ENCODE results near the gene CRYBA1. TPM values are rescaled to one million over a fixed set of nuclear protein-coding genes. Genes with fewer than 3 reads are reported as not detected.
"Not testable (repeated sequence)": the region's sequence is repeated elsewhere in the genome, so short reads cannot be mapped to it uniquely, and the experiment has no call there.

The CRYBA1 gene
- total RNA-seq, 1 donor from 2014 or later = not detected

GRCh38 chr17:29216181-29216580 lies 30.5 kb upstream of the CRYBA1 start:
- peaks cover 1% of the 10 kb centered on the region for H3K27me3 Mint-ChIP-seq (ENCODE audit: insufficient read depth)
- H3K9me3 Mint-ChIP-seq = no peaks in the 10 kb centered on the region
- H3K27ac Mint-ChIP-seq = no peak overlapping the region
- peaks cover 9% of the 10 kb centered on the region for H3K4me1 Mint-ChIP-seq (ENCODE audit: low read depth)
- intact Hi-C loops (cut with micrococcal nuclease) = no loop called here
- H3K36me3 Mint-ChIP-seq (ENCODE audit: low read depth) = no peaks in the 10 kb centered on the region
- no peak overlapping the region for H3K4me3 Mint-ChIP-seq
- no peak for DNase-seq (ENCODE audit: low spot score)

DNA sequence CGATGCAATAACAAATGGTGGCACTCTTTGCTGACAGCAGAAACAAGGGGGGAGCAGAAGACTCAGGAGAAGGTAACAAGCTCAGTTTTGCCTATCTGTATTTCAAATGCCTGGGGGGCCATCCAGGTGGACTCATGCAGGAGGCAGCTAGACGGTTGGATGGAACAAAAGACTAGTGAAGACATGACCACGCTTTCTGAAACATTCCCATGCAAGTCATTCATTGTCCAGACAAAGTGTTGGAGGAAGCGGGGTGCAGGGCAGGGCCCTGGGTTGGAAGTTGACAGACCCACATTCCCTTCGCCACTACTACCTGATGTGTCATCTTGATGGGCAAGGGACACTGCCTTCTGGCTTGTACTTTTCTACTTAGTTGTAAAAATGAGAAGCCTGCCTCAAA lies 29.8 kb upstream of the CRYBA1 start:
- H3K4me3 Mint-ChIP-seq = no peak overlapping the region
- DNase-seq (ENCODE audit: low spot score) = no peak
- H3K27me3 Mint-ChIP-seq (ENCODE audit: insufficient read depth) = peaks cover 4% of the 10 kb centered on the region
- intact Hi-C loops (cut with micrococcal nuclease) = no loop called here
- H3K9me3 Mint-ChIP-seq = no peaks in the 10 kb centered on the region
- peaks cover 9% of the 10 kb centered on the region for H3K4me1 Mint-ChIP-seq (ENCODE audit: low read depth)
- H3K36me3 Mint-ChIP-seq (ENCODE audit: low read depth) = no peaks in the 10 kb centered on the region
- no peak overlapping the region for H3K27ac Mint-ChIP-seq

DNA sequence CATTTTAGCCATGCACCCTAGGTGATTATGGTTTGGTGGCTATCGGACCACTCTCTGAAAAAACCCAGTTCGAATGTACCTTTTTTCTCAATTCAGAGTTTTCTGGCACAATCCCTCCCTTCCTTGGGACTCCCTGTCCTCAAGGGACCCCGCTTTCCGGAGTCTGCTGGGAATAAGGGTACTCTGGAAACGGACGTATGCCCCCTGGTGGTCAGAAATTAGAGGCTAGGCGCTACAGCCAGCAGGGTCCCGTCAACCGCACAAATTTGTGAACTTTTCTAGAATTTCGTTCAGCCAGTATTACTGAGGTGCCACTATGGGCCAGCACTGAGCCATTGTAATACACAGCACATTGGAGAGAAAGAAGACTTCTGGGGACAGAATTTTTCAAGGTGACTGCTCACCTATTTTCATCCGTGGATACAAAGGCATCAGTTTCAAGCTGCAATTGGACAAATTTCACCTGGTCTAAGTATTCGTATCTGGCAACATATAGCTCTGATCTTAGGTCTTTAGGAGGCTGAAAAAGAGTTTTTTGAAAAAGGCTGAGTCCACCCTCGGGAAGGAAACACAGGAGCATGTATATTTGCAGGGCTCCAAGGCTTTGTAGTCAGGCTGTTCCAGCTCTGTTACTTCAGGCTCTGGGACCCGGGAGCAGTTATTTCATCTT lies 27.1 kb upstream of the CRYBA1 start:
- Mint-ChIP-seq H3K4me1 (ENCODE audit: low read depth) (peaks cover 9% of the 10 kb centered on the region), H3K27ac (no peak overlapping the region), H3K36me3 (ENCODE audit: low read depth) (no peaks in the 10 kb centered on the region), H3K27me3 (ENCODE audit: insufficient read depth) (peaks cover 4% of the 10 kb centered on the region), H3K9me3 (no peaks in the 10 kb centered on the region), H3K4me3 (no peak overlapping the region)
- intact Hi-C loops (cut with micrococcal nuclease) = loop anchor here (1.0 to 2.0 kb wide), 3 partner anchors 39 to 95 kb away; partner anchors contain the start of gene MYO18A
- peak; percentile 55 for DNase-seq (ENCODE audit: low spot score)

DNA sequence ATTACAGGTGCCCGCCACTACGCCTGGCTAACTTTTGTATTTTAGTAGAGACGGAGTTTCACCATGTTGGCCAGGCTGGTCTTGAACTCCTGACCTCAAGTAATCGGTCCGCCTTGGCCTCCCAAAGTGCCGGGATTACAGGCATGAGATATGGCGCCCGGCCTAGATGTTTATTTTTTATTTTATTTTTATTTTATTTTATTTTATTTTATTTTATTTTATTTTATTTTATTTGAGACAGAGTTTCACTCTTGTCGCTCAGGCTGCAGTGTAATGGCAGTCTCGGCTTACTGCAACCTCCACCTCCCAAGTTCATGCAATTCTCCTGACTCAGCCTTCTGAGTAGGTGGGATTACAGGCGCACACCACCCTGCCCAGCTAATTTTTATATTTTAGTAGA lies 25.3 kb upstream of the CRYBA1 start:
- H3K4me1 Mint-ChIP-seq (ENCODE audit: low read depth) = not testable (repeated sequence)

GRCh38 chr17:29225396-29225795 lies 21.3 kb upstream of the CRYBA1 start:
- no peak for DNase-seq (ENCODE audit: low spot score)
- H3K27ac Mint-ChIP-seq = no peak overlapping the region
- H3K36me3 Mint-ChIP-seq (ENCODE audit: low read depth) = no peaks in the 10 kb centered on the region
- intact Hi-C loops (cut with micrococcal nuclease) = no loop called here
- H3K27me3 Mint-ChIP-seq (ENCODE audit: insufficient read depth) = peaks cover 4% of the 10 kb centered on the region
- no peaks in the 10 kb centered on the region for H3K9me3 Mint-ChIP-seq
- no peaks in the 10 kb centered on the region for H3K4me1 Mint-ChIP-seq (ENCODE audit: low read depth)
- no peak overlapping the region for H3K4me3 Mint-ChIP-seq

More for the DNA sequence above, 25.3 kb upstream of the CRYBA1 start:
- H3K36me3 Mint-ChIP-seq (ENCODE audit: low read depth); H3K27me3 Mint-ChIP-seq (ENCODE audit: insufficient read depth); H3K9me3 Mint-ChIP-seq; H3K4me3 Mint-ChIP-seq; DNase-seq (ENCODE audit: low spot score); H3K27ac Mint-ChIP-seq; intact Hi-C loops (cut with micrococcal nuclease): not testable (repeated sequence)

- Mint-ChIP-seq H3K27ac (no peak overlapping the region), H3K27me3 (ENCODE audit: insufficient read depth) (peaks cover 6% of the 10 kb centered on the region), H3K4me3 (no peak overlapping the region), H3K36me3 (ENCODE audit: low read depth) (no peaks in the 10 kb centered on the region), H3K4me1 (ENCODE audit: low read depth) (no peaks in the 10 kb centered on the region), H3K9me3 (no peaks in the 10 kb centered on the region)
- no peak for DNase-seq (ENCODE audit: low spot score)
- intact Hi-C loops (cut with micrococcal nuclease) = no loop called here
These were observed 13.4 kb upstream of the CRYBA1 start for GRCh38 chr17:29233301-29233700.

GRCh38 chr17:29234972-29235371 lies 11.7 kb upstream of the CRYBA1 start:
- H3K36me3 Mint-ChIP-seq (ENCODE audit: low read depth); H3K4me3 Mint-ChIP-seq; intact Hi-C loops (cut with micrococcal nuclease); H3K4me1 Mint-ChIP-seq (ENCODE audit: low read depth); H3K27me3 Mint-ChIP-seq (ENCODE audit: insufficient read depth); DNase-seq (ENCODE audit: low spot score); H3K9me3 Mint-ChIP-seq; H3K27ac Mint-ChIP-seq: not testable (repeated sequence)

DNA sequence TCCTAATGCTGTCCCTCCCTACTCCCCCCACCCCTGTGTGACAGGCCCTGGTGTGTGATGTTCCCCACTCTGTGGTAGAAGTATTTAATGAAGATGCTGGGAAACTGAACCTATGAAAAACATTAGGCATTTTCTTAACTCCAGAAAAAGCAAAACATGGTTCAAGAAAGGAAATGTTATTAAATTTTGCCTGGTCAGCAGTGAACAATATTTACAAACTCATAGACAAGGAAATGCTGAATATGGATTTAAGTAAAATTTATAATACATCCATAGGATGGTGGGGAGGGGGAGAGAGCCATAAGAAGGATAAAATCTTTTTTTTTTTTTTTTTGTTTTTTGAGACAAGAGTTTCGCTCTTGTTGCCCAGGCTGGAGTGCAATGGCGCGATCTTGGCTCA lies 10.8 kb upstream of the CRYBA1 start:
- peaks cover 6% of the 10 kb centered on the region for H3K4me1 Mint-ChIP-seq (ENCODE audit: low read depth)
- peaks cover 4% of the 10 kb centered on the region for H3K27me3 Mint-ChIP-seq (ENCODE audit: insufficient read depth)
- no peaks in the 10 kb centered on the region for H3K36me3 Mint-ChIP-seq (ENCODE audit: low read depth)
- intact Hi-C loops (cut with micrococcal nuclease) = no loop called here
- DNase-seq (ENCODE audit: low spot score) = no peak
- H3K9me3 Mint-ChIP-seq = no peaks in the 10 kb centered on the region
- no peak overlapping the region for H3K4me3 Mint-ChIP-seq
- H3K27ac Mint-ChIP-seq = no peak overlapping the region

DNA sequence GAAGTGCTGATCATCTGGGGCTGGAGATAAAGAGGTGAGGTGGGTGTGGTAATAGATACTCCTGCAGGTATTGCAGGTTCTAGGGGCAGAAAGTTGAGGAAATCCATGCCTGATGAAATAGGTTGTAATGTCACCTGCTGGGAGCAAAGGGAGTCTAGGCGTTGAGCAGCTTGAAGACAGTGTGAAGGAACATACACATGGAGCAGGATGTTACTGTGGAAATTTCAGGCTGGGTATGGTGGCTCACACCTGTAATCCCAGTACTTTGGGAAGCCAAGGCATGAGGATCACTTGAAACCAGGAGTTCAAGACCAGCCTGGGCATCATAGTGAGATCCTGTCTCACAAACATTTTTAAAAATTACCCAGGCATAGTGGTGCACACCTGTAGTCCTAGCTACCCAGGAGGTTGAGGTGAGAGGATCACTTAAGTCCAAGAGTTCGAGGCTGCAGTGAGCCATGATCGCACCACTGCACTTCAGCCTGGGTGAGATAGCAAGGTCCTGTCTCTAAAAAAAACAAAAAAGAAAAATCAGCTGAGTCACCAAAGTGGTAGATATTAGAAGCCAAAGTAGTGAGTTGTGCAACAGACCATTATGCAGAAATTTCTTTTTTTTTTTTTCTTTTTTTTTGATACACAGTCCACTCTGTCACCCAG lies 9.1 kb upstream of the CRYBA1 start:
- no peaks in the 10 kb centered on the region for H3K36me3 Mint-ChIP-seq (ENCODE audit: low read depth)
- H3K4me3 Mint-ChIP-seq = no peak overlapping the region
- H3K9me3 Mint-ChIP-seq = no peaks in the 10 kb centered on the region
- DNase-seq (ENCODE audit: low spot score) = no peak
- H3K27me3 Mint-ChIP-seq (ENCODE audit: insufficient read depth) = peaks cover 4% of the 10 kb centered on the region
- H3K4me1 Mint-ChIP-seq (ENCODE audit: low read depth) = peaks cover 9% of the 10 kb centered on the region
- intact Hi-C loops (cut with micrococcal nuclease) = no loop called here
- no peak overlapping the region for H3K27ac Mint-ChIP-seq

GRCh38 chr17:29238133-29238850 lies 8.4 kb upstream of the CRYBA1 start:
- Mint-ChIP-seq H3K9me3 (no peaks in the 10 kb centered on the region), H3K4me3 (no peak overlapping the region), H3K27me3 (ENCODE audit: insufficient read depth) (peaks cover 4% of the 10 kb centered on the region), H3K27ac (no peak overlapping the region), H3K4me1 (ENCODE audit: low read depth) (peaks cover 9% of the 10 kb centered on the region), H3K36me3 (ENCODE audit: low read depth) (no peaks in the 10 kb centered on the region)
- intact Hi-C loops (cut with micrococcal nuclease) = no loop called here
- DNase-seq (ENCODE audit: low spot score) = no peak

GRCh38 chr17:29240477-29240876 lies 6.2 kb upstream of the CRYBA1 start:
- Mint-ChIP-seq H3K4me1 (ENCODE audit: low read depth) (peaks cover 9% of the 10 kb centered on the region), H3K27me3 (ENCODE audit: insufficient read depth) (peaks cover 1% of the 10 kb centered on the region), H3K27ac (no peak overlapping the region), H3K4me3 (no peak overlapping the region), H3K9me3 (no peaks in the 10 kb centered on the region), H3K36me3 (ENCODE audit: low read depth) (no peaks in the 10 kb centered on the region)
- intact Hi-C loops (cut with micrococcal nuclease) = no loop called here
- DNase-seq (ENCODE audit: low spot score) = no peak

DNA sequence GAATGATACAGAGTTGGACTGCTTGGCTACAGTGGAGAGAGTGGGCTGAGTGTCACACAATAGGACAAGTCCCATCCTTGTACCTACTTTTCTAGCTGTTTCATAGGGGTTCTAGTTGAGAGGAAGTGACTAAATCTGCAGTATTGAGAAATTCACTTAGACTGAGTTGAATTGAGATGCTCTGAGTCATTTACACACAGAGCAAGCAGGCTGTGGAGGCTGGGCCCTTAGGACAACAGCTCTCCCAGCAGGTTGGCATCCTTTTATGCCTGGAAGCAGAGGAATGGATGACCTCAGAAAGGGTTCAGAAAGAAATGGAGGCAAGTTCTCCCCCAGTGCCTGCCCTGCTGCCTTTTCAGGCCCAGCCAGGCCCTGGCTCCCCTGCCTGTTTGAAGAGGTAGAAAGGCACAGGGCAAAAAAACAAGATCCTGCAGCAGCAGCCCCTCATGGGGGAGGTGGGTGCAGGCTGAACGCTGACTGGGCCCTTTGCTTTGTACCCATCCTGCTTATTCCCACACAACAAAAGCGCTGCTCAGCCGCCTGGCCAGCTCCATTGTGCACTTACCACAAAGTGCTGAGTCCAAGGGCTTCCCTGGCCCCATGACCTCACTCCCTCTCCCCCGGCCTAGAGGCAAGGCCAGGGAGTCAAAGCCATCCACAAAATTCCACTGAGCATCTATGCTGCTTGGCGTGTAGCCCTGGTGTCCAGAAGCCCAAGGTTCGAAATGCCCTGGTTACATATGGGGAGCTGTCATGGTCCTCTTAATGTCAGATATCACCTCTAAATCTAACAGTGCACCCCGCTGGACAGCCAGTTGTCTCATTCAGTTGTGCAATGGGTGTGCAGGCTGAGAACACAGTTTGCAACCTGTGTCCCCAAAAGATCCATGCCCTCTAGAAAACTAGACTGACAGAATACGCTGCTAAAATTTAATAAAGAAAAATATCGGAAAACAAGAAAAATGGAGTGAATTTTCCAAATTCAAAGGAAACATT lies 5.4 kb upstream of the CRYBA1 start:
- DNase-seq (ENCODE audit: low spot score) = no peak
- Mint-ChIP-seq H3K36me3 (ENCODE audit: low read depth) (no peaks in the 10 kb centered on the region), H3K9me3 (no peaks in the 10 kb centered on the region), H3K27me3 (ENCODE audit: insufficient read depth) (peaks cover 1% of the 10 kb centered on the region), H3K4me3 (no peak overlapping the region), H3K27ac (no peak overlapping the region), H3K4me1 (ENCODE audit: low read depth) (peaks cover 9% of the 10 kb centered on the region)
- intact Hi-C loops (cut with micrococcal nuclease) = no loop called here
